ENCODE data around the gene VAV2. TPM values are rescaled to one million over a fixed set of nuclear protein-coding genes. Genes with fewer than 3 reads are reported as not detected.
"Not testable (repeated sequence)": the region's sequence is repeated elsewhere in the genome, so short reads cannot be mapped to it uniquely, and the experiment has no call there.

VAV2 gene
- total RNA-seq, 6 experiments from 2014 or later, result 17.6 to 24.5 (median 21.7) TPM

GRCh38 chr9:133924453-133924852 is 67.7 kb downstream of the VAV2 start:
- no peaks in the 10 kb centered on the region for H3K9me3 Mint-ChIP-seq
- no peak for TF ChIP-seq CTCF (IDR thresholded peaks at IDR 0.05)
- peaks cover 17% of the 10 kb centered on the region for H3K36me3 Mint-ChIP-seq (ENCODE audit: low read depth)
- no peak overlapping the region for H3K4me3 Mint-ChIP-seq
- no peaks in the 10 kb centered on the region for H3K4me1 Mint-ChIP-seq (ENCODE audit: low read depth)
- H3K27me3 Mint-ChIP-seq (ENCODE audit: insufficient read depth), result peaks cover 2% of the 10 kb centered on the region
- H3K27ac Mint-ChIP-seq, result no peak overlapping the region
- DNase-seq, result no peak

GRCh38 chr9:133923608-133924007 is 68.5 kb downstream of the VAV2 start:
- not testable (repeated sequence) for H3K4me1 Mint-ChIP-seq (ENCODE audit: low read depth); H3K27me3 Mint-ChIP-seq (ENCODE audit: insufficient read depth); H3K4me3 Mint-ChIP-seq; H3K27ac Mint-ChIP-seq; H3K9me3 Mint-ChIP-seq; DNase-seq
- H3K36me3 Mint-ChIP-seq (ENCODE audit: low read depth), result peaks cover 17% of the 10 kb centered on the region

GRCh38 chr9:133921866-133922265 is 70.3 kb downstream of the VAV2 start:
- Mint-ChIP-seq H3K36me3 (ENCODE audit: low read depth) (peaks cover 9% of the 10 kb centered on the region), H3K4me1 (ENCODE audit: low read depth) (no peaks in the 10 kb centered on the region; the same call in 1 of the 2 replicates), H3K4me3 (no peak overlapping the region), H3K9me3 (no peaks in the 10 kb centered on the region), H3K27ac (no peak overlapping the region), H3K27me3 (ENCODE audit: insufficient read depth) (peaks cover 2% of the 10 kb centered on the region; the same call in 1 of the 2 replicates)
- no peak for DNase-seq
- TF ChIP-seq CTCF (IDR thresholded peaks at IDR 0.05), result no peak

GRCh38 chr9:133920471-133920870 is 71.7 kb downstream of the VAV2 start:
- Mint-ChIP-seq H3K27ac (no peak overlapping the region), H3K4me1 (ENCODE audit: low read depth) (peaks cover 4% of the 10 kb centered on the region), H3K9me3 (no peaks in the 10 kb centered on the region)

GRCh38 chr9:133919253-133920115 is 72.6 kb downstream of the VAV2 start:
- no peaks in the 10 kb centered on the region for H3K27me3 Mint-ChIP-seq (ENCODE audit: insufficient read depth)
- H3K9me3 Mint-ChIP-seq, result no peaks in the 10 kb centered on the region
- no peak overlapping the region for H3K27ac Mint-ChIP-seq
- no peak for TF ChIP-seq CTCF (IDR thresholded peaks at IDR 0.05)
- H3K4me1 Mint-ChIP-seq (ENCODE audit: low read depth), result peaks cover 7% of the 10 kb centered on the region
- H3K4me3 Mint-ChIP-seq, result no peak overlapping the region
- DNase-seq, result no peak
- H3K36me3 Mint-ChIP-seq (ENCODE audit: low read depth), result peaks cover 14% of the 10 kb centered on the region

More at GRCh38 chr9:133920471-133920870, 71.7 kb downstream of the VAV2 start:
- no peak for DNase-seq
- no peak overlapping the region for H3K4me3 Mint-ChIP-seq
- peaks cover 14% of the 10 kb centered on the region for H3K36me3 Mint-ChIP-seq (ENCODE audit: low read depth)
- no peaks in the 10 kb centered on the region for H3K27me3 Mint-ChIP-seq (ENCODE audit: insufficient read depth)
- TF ChIP-seq CTCF (IDR thresholded peaks at IDR 0.05), result no peak

- no peaks in the 10 kb centered on the region for H3K9me3 Mint-ChIP-seq
- H3K27ac Mint-ChIP-seq, result no peak overlapping the region
- peaks cover 7% of the 10 kb centered on the region for H3K4me1 Mint-ChIP-seq (ENCODE audit: low read depth)
- no peak for DNase-seq
- H3K27me3 Mint-ChIP-seq (ENCODE audit: insufficient read depth), result no peaks in the 10 kb centered on the region
- H3K4me3 Mint-ChIP-seq, result no peak overlapping the region
- H3K36me3 Mint-ChIP-seq (ENCODE audit: low read depth), result peaks cover 11% of the 10 kb centered on the region
- no peak for TF ChIP-seq CTCF (IDR thresholded peaks at IDR 0.05)
These were observed 73.9 kb downstream of the VAV2 start for GRCh38 chr9:133918111-133918813.
